Dermis microvascular lymphatic vessel endothelial cell (primary cell): ENCODE results near the gene TWIST1. TPM values are rescaled to one million over a fixed set of nuclear protein-coding genes. Genes with fewer than 3 reads are reported as not detected.

Experiments used
- DNase-seq, 2 donors: peaks; one replicate each; pipeline versions ENCODE4 v3.0.0 to v3.0.0-alpha.2; 2010; ENCODE audit warnings: low read depth in 2 of 2
- total RNA-seq: library from RNA; depleted of rRNA; stranded (reverse); fragments of >200 nt; gene quantifications from 2 replicates; pipeline ENCODE4 v1.2.1, GENCODE V29; 2014

TWIST1 gene
- total RNA-seq, 1 donor from 2014 or later, result not detected

DNA sequence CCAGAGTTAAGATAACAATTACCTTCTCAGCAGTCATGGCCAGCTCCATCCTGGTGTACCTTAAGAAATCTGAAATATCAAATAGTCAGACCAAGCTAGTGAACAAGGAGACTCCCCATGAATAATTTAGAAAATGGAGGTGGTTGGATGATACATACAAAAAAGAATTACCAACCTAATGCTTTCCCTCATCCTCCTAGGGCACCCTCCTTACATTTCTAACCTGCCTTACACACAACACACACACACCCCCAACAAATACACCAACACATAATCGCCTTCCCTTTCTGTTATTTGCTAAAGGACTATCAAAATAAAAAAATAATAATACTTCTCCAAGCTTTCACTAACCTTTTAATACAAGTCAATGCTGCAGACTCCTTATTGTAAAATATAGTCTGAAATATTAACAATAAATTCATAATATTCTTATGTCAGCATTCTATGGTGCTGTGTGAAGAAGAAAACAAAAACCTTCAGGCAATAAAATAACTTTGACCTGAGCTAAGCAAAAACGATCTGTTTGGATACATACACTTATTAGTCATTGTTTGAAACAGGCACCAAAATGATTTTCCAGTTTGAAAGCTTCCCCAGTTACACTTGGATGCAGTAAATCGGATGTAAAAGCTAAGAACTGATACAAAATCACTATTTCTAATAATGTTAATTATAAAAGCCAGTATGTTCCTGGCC, 3.4 kb downstream of the TWIST1 start:
- no peak for DNase-seq

DNA sequence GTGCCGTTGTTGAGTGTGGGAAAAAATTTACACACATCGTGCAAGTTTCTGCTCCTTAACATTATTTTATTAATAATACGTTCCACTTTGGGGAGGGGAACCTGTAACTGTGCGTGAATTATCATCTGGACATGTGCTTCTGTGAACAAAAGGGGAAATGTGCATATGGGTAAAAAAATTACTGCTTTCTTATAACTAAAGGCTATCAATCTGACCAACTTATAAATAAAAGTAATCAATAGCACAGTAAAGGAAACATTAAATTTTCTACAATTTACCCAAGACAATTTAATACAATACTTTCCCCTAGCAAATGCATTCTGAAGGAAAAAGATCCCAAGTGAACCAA, 4.5 kb downstream of the TWIST1 start:
- no peak for DNase-seq

DNA sequence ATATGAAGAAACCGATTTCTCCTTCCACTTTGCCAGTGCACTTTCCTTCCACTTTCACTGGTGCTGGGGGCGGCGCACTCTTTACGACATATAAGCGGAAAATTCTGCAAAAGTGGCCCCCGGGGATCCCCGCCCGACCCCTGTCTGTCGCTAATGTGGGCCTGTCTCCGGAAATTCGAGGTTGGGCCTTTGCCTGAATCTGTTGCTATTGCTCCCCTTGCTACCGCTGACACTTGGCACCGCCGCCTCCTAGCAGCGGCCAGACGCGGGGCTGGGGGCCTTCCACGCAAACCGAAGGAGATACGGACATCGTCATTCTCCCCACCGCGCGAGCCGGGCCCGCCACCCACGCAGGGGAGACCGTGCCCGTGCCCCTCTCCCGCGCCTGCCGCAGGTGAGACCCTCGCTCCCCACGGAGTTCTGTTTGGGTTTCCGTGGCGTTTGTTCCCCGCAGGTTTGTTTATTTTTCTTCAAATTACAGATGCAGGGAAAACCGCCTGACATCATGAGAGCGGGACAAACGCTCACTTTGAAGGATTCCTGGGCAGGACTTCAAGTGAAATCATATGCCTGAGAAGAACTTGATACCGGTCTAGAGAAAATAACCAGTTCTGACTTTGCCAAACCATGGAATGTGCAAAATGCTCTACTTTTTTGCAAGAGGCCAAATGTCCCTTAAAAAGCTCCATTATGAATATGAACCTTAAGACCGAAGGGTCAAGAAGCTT, 5.0 kb downstream of the TWIST1 start:
- no peak for DNase-seq

DNA sequence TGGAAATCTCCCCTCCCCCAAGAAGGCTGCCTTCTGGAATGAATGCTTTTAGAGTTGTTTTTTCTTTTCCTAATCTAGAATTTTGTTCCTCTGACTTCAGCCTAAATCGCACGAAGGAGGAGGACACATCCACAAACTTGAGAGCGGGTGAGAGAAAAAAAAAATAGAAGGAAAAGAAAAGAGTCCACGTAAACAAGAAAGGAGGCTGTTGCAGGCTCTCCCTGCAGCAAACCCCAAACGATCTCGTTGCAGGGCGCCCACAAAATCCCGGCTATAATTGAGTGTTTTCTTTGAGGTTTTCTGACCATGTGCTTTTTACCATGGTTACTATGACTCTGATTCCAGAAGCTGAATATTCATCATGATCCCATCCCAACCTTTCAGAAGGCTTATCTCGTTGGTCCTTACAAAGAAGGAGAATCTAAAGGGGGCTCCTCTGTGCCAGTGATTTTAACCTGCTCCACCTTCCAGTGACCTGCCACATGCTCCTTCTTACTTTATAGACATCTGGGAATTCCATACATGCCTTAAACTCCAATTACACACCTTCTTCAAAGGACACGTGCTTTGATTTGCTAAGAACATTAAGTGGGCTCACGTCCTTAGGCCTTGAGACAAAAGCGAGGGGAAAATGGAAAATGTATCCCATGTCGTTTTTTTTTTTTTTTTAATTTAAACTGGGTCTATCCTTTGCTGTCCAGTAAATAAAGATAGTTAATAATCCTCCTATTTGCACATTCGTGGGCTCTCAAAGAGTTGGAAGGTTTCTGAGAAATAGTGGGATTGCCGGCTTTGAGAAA, 5.8 kb downstream of the TWIST1 start:
- no peak for DNase-seq

DNA sequence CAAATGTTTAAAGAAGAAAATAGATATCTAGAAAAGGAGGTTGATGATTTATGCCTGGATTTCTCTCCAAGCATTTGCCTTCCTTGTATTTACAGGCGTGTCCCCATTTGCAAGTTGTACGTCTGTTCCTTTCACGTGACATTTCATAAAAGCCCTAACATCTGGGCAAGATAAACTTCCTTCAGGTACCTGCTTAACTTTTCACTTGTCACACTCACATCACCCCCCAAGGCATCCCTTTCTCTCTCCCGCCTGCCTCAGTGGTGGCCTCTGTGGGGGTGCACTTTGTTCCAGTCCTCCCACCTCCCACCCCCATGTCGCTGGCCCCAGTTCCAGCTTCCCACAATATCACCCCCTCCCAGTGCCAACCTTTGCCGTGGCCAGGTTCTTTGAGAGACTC, 6.7 kb downstream of the TWIST1 start:
- no peak for DNase-seq

DNA sequence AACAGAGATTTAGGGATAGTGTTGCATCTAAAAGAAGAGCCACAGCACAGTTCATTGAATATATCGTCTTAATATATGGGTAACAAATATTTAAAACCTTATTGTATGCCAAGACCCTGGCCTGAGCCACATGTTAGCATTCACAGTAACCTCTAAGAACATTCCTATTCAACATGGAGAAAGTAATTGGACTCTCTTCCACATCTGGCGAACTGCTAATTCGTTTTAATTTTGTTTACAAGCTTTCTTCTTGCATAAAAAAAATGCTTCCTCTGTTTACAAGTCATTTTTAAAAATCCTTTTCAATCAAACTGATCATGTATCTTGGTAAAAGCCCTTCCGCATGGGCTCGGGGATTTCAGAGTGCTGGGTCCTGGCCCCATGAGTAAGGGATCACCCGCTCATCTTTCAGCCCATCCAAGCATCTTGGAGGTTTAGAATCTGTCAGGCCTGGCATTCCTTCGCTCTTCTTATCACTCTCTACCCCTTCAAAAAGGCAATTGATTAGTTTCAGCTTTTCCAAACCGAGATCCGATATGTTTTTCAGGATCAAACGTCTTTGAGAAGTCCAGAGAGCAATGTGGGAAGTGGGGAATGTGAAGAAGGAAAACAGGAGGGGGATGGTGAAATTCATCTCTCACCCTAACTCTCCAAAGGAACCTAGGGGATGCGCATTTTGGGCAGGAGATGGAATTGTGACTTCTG, 7.3 kb downstream of the TWIST1 start:
- DNase-seq, result no peak

- no peak for DNase-seq
Measured at GRCh38 chr7:19109000-19109946, 8.2 kb downstream of the TWIST1 start.

- DNase-seq, result no peak
Measured at GRCh38 chr7:19107356-19108146, 9.9 kb downstream of the TWIST1 start.

DNA sequence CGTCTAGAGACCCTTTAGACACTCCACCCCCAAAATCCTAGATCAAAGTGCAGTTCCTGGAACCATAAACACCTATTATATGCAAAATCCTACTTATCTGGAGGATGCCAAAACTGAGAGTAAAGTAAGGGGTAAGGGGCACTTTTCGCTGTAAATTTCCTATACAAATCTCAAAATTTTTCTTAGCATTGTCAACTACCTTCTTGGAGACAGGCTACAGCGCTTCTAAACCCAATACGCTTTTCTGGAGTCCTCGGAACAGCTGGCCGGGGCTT, 10.4 kb downstream of the TWIST1 start:
- no peak for DNase-seq

DNA sequence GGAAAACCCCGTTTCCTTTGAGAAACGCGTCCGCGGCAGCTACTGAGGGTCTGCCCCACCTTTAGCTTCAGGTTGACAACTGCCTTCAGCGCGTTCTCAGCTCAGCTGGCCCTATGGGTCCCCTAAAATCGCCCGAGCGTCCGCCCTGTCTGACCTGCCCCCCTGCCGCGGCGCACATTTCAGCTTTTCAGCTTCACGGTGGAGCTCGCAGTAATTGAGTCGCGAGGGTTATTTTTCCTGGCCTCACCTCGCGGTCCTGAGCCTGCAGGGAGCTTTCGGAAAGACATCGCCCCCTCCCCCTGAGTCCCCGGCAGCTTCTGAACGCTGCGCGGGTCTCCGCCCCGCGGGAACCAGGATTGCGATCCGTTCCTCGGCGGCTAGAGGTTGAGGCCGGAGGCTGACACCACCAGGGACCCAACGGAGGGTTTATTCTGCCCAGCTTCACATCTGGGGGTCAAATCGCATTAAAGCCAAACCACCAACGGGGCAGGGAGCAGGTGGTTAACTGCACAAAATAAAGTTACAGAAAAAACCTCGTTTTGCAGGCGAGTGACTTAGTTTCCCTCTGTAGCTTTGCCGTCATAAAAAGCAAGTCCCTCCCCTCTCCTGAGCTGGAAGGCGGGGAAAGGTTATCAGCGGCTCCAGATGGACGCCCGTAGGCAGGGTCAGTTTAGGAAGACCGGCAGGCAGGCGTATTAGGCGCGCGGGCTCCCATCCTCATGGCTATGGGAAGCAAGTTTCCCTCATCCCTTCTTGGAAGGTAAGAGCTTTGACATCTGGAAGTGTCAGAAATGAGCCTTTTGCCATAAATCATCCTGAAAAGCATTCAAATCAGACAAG, 11.0 kb downstream of the TWIST1 start:
- no peak for DNase-seq

GRCh38 chr7:19105546-19105945, 11.9 kb downstream of the TWIST1 start:
- no peak for DNase-seq

GRCh38 chr7:19104811-19105210, 12.6 kb downstream of the TWIST1 start:
- DNase-seq, result no peak

- DNase-seq, result no peak
Measured at GRCh38 chr7:19102884-19103283, 14.6 kb downstream of the TWIST1 start.

DNA sequence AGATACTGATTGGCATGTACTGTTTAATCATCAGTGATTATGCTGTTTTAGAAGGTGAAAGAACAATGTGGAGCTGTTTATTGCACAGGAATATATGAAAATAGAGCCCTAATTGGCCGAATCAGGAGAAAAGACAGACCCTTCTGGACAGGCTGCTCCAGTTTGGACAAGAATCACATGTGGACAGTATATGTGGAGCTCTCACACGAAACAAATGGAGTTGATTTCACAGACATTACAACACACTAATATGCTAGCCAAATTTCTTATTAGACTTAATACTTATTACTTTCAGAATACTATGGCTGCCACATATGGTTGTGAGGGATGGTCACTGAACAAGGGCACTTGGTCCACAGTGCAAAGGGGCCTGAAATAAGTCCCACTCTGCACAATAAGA, 15.5 kb downstream of the TWIST1 start:
- DNase-seq, result no peak

DNA sequence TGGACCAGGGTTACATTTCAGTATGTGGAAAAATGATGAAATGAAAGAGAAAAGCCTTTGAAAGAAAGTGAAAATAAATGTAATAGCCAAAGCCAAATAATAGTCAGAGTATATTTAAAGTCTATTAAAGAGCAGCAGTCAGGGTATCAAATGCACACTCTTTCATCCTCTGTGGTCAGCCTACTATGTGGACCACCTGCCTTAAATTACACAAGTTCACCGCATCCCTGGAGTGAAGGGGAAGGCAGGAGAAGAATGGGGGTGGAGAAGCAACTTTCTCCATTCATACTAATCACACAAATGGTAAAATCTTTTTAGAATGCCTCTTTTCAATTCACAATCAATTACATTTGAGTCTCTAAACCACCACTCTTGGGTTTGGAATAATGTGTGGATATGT, 16.0 kb downstream of the TWIST1 start:
- no peak for DNase-seq

GRCh38 chr7:19099924-19100323, 17.5 kb downstream of the TWIST1 start:
- DNase-seq, result no peak

- no peak for DNase-seq
Measured at GRCh38 chr7:19099194-19099593, 18.2 kb downstream of the TWIST1 start.

DNA sequence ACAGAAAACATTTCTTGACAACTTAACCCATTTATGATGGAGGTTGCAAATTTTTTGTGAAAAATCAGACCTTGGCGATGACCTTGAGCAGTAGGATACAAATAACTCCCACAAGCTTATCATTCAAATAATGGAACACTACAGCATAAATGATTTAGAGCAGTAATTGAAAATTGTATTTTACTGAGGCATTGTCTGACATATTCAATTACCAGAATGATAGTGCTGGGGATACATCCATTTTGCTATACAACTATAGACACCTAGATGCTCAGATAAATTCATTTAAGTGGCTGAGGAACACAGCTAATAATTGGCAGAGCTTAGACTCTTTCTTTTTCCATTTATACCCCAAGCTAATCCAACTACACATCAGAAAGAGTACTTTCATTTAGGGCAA, 18.9 kb downstream of the TWIST1 start:
- DNase-seq, result no peak
